Uterus (tissue), 4 donors: ENCODE measurements around the gene CLN5. TPM values are rescaled to one million over a fixed set of nuclear protein-coding genes. Genes with fewer than 3 reads are reported as not detected.

Experiments used
- DNase-seq, 2 donors: peaks; one replicate each; pipeline ENCODE4 v3.0.0-alpha.2; 2019 to 2020
- H3K27ac ChIP-seq, 2 donors: fragments of 200-600 bp; sonication (generic); 1 replicate in 1 of 2; 2 replicates in 1 of 2; pipeline ENCODE4 v1.5.1; 2016 to 2018
- H3K27me3 ChIP-seq, 2 donors: fragments of 200-600 bp; sonication (generic); one replicate each; pipeline ENCODE4 v1.5.1; 2018 to 2019; ENCODE audit warnings: control low read depth in 1 of 2
- H3K36me3 ChIP-seq, 2 donors: fragments of 200-600 bp; sonication (generic); one replicate each; pipeline ENCODE4 v1.5.1; 2019; ENCODE audit warnings: control low read depth in 1 of 2
- H3K4me1 ChIP-seq, 2 donors: fragments of 200-600 bp; sonication (generic); one replicate each; pipeline ENCODE4 v1.5.1; 2018 to 2019; ENCODE audit warnings: control low read depth in 1 of 2
- H3K4me3 ChIP-seq, 2 donors: fragments of 200-600 bp; sonication (generic); 1 replicate in 1 of 2; 2 replicates in 1 of 2; pipeline ENCODE4 v1.5.1; 2018 to 2019; ENCODE audit warnings: mild to moderate bottlenecking in 1 of 2
- H3K9me3 ChIP-seq, 2 donors: fragments of 200-600 bp; sonication (generic); one replicate each; pipeline ENCODE4 v1.5.1; 2019; ENCODE audit warnings: control low read depth in 1 of 2
- POLR2A ChIP-seq, 2 donors: fragments of 450-650 bp; IDR thresholded peaks; one replicate each; pipeline ENCODE4 v1.6.1; 2016; ENCODE audit warnings: antibody characterized with exemption in 2 of 2, mild to moderate bottlenecking in 1 of 2, moderate library complexity in 1 of 2
- intact Hi-C: fragments of 100-400 bp; cut with DNase I; formaldehyde crosslinking; loops from one replicate; pipeline ENCODE4 v1.15.1; 2023; ENCODE audit warnings: low total_unique reads
- total RNA-seq, 4 donors: library from RNA; depleted of rRNA in 3 of 4; stranded (reverse); fragments of >200 nt in 3 of 4; gene quantifications; one replicate each; pipeline versions ENCODE4 v1.1.0 to v1.2.4, GENCODE V29; 2014 to 2023
- TF ChIP-seq, protein P1 (sequence below), 4 experiments: fragments of 200-600 bp in 2 of 4; fragments of 450-650 bp in 2 of 4; sonication (generic) in 2 of 4; IDR thresholded peaks; one replicate each; pipeline ENCODE4 v1.5.1; 2016 to 2019; ENCODE audit warnings: antibody characterized with exemption in 4 of 4, mild to moderate bottlenecking in 2 of 4, moderate library complexity in 1 of 4
- donor health status: DM: yes; HTN: yes; CAD: no.

The CLN5 gene
- total RNA-seq, 4 donors from 2014 or later, result 18.2 to 49.8 (median 39.5) TPM

DNA sequence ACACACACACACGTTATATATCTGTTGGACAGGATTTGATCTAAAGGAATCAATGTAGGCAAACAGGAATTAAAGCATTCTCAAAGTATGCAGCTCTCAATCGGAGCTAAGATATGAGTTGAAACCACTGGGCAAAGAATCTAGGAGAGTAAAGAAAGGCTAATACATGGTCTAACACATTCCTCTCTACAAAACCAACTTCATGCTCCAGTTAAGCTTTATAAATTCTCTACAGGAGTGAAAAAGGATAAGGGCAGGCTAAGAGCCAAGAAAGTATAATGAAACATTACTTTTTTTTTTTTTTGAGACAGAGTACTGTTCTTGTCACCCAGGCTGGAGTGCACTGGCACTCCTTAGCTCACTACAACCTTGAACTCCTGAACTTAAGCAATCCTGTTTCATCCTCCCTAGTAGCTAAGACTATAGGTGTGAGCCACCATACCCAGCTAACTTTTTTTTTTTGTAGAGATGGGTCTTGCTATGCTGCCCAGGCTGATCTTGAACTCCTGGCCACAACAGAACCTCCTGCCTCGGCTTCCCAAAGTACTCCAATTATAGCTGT lies 24.5 kb downstream of the CLN5 start:
- H3K27ac ChIP-seq, result peak overlapping the region; percentile 61 to 67
- H3K27me3 ChIP-seq, result no peaks in the 10 kb centered on the region
- DNase-seq, result no peak
- no peaks in the 10 kb centered on the region for H3K9me3 ChIP-seq
- H3K36me3 ChIP-seq, result no peaks in the 10 kb centered on the region
- intact Hi-C loops, result no loop called here
- no peak overlapping the region for H3K4me3 ChIP-seq
- peaks cover 0 to 24% of the 10 kb centered on the region in 2 donors for H3K4me1 ChIP-seq
- no peak for TF ChIP-seq POLR2A (IDR thresholded peaks at IDR 0.05)
- TF ChIP-seq, protein P1, sequence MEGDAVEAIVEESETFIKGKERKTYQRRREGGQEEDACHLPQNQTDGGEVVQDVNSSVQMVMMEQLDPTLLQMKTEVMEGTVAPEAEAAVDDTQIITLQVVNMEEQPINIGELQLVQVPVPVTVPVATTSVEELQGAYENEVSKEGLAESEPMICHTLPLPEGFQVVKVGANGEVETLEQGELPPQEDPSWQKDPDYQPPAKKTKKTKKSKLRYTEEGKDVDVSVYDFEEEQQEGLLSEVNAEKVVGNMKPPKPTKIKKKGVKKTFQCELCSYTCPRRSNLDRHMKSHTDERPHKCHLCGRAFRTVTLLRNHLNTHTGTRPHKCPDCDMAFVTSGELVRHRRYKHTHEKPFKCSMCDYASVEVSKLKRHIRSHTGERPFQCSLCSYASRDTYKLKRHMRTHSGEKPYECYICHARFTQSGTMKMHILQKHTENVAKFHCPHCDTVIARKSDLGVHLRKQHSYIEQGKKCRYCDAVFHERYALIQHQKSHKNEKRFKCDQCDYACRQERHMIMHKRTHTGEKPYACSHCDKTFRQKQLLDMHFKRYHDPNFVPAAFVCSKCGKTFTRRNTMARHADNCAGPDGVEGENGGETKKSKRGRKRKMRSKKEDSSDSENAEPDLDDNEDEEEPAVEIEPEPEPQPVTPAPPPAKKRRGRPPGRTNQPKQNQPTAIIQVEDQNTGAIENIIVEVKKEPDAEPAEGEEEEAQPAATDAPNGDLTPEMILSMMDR (IDR thresholded peaks at IDR 0.05), result no peak

DNA sequence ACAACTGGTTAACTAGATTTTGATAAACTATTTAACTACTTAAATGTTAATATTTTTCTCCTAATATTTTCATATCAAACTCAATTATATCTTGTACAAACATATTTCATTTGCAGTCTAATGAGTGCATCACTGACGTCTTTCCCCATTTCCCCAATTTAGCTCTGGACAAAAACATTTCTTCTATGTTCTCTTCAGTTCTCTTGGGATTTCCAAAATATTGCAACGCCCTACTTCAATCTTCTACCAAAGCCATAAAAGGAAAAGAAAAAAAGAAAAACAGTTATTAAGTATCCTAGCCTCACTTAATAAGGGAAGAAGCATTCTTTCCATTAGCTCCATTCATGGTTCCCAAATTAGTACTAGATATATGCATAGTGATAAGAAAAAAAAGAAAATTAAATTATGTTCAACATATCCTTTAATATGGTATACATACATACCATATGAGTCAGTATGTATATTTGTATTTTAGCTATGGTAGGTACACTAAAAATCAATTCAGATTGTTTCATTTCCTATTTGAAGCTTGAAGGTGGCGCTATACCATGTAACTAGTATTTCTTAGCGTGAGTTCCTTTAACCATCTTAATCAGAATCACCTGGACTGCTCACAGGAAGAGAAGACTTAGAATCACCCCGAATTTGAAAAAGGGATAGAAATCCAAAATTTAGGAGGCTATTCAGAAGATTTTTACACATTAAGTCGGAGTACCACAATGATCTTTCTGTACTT lies 25.2 kb downstream of the CLN5 start:
- no peak for DNase-seq
- H3K27ac ChIP-seq, result peak overlapping the region; percentile 61 to 67
- TF ChIP-seq POLR2A (IDR thresholded peaks at IDR 0.05), result no peak
- TF ChIP-seq, protein P1 (IDR thresholded peaks at IDR 0.05), result no peak
- H3K9me3 ChIP-seq, result no peaks in the 10 kb centered on the region
- no peaks in the 10 kb centered on the region for H3K36me3 ChIP-seq
- H3K4me1 ChIP-seq, result peaks cover 0 to 24% of the 10 kb centered on the region in 2 donors
- intact Hi-C loops, result no loop called here
- no peak overlapping the region for H3K4me3 ChIP-seq
- no peaks in the 10 kb centered on the region for H3K27me3 ChIP-seq

DNA sequence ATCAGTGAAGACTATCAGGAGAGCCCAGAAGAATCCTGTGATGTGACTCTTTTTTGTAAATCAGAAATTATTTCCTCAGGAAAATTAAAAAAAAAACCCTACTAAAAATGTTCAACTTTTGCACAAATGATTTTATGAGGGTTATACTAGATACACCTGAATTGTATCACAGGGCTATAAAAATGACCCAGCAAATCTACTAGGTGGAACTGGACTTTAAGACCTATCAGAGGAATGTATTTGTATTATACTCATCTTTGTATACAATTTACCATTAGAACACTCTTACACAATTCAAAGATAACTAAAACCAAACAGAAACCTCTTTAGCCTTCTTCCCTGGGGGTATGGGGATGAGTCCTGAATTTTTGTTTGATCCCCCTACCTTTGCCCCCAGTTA lies 27.9 kb downstream of the CLN5 start:
- H3K4me3 ChIP-seq, result no peak overlapping the region
- DNase-seq, result no peak
- H3K27me3 ChIP-seq, result no peaks in the 10 kb centered on the region
- no peak for TF ChIP-seq POLR2A (IDR thresholded peaks at IDR 0.05)
- TF ChIP-seq, protein P1 (IDR thresholded peaks at IDR 0.05), result no peak
- no peaks in the 10 kb centered on the region for H3K9me3 ChIP-seq
- H3K27ac ChIP-seq, result no peak overlapping the region
- H3K36me3 ChIP-seq, result no peaks in the 10 kb centered on the region
- intact Hi-C loops, result no loop called here
- peaks cover 0 to 24% of the 10 kb centered on the region in 2 donors for H3K4me1 ChIP-seq

DNA sequence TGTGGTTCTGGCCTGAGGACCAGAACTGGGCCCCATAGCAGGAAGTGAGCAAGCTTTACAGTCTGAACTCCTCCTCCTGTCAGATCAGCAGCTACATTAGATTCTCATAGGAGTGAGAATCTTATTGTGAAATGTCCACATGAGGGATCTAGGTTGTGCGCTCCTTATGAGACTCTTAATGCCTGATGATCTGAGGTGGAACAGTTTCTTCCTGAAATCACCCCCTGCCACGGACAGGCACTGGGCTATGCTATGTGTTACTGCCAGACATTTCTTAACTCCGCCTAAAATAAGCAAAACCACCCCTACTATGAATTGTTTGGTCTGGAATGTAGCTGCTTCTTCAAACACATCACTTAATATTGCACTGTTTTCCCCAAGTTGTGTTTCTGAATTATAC lies 30.5 kb downstream of the CLN5 start:
- Histone ChIP-seq H3K4me1 (peaks cover 0 to 22% of the 10 kb centered on the region in 2 donors), H3K4me3 (peak overlapping the region in 1 of 2 donors; percentile 7), H3K27ac (peak overlapping the region; percentile 8 to 22), H3K27me3 (no peaks in the 10 kb centered on the region), H3K36me3 (no peaks in the 10 kb centered on the region), H3K9me3 (no peaks in the 10 kb centered on the region)
- TF ChIP-seq, protein P1 (IDR thresholded peaks at IDR 0.05), result no peak
- TF ChIP-seq POLR2A (IDR thresholded peaks at IDR 0.05), result no peak
- intact Hi-C loops, result no loop called here
- DNase-seq, result no peak

DNA sequence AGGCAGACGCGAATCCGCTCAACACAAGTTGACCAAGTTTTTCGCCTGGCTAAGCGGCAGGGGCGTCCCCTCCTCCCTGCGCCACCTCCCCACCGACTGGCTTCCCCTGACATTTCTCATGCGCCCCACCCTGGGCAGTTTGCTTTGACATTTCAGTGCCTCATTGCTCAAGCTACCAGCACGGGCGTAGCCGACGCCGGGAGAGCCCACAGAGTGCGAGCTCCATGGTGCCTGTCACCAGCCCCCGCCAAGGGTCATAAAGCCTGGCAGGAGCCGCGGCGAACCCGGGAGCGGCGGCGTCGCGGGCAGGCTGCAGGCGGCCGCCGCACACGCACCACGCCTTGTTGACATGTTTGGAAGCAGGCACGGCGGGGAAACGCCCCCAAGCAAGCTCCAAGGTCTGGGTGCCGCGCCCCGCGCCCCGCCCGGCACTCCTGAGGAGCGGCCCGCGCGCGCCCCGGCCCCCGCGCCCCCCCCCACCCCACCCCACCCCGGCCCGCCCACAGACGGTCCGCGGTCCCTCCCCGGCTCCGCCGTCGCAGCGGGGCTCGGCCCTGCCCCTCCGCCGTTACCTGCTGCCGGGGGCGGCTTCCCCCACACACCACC lies 34.5 kb downstream of the CLN5 start:
- Histone ChIP-seq H3K27me3 (no peaks in the 10 kb centered on the region), H3K27ac (peak overlapping the region; percentile 100), H3K36me3 (no peaks in the 10 kb centered on the region), H3K4me1 (no peaks in the 10 kb centered on the region), H3K9me3 (no peaks in the 10 kb centered on the region), H3K4me3 (peak overlapping the region; percentile 59 to 99)
- intact Hi-C loops, result no loop called here
- DNase-seq, result peak; percentile 78 to 80
- TF ChIP-seq POLR2A (IDR thresholded peaks at IDR 0.05), result no peak
- TF ChIP-seq, protein P1 (IDR thresholded peaks at IDR 0.05), result no peak
